Smooth muscle cell of the brain vasculature (primary cell): ENCODE measurements around the gene FAM156A.
"Not testable (repeated sequence)": the region's sequence is repeated elsewhere in the genome, so short reads cannot be mapped to it uniquely, and the experiment has no call there.

Experiments
- DNase-seq: peaks from one replicate; pipeline ENCODE4 v3.0.0-alpha.2; 2012; ENCODE audit warnings: low read depth, low spot score

Gene FAM156A

GRCh38 chrX:52966993-52967738 is 8.8 kb upstream of the FAM156A start:
- not testable (repeated sequence) for DNase-seq

GRCh38 chrX:52958961-52959360 is 643 bp upstream of the FAM156A start:
- not testable (repeated sequence) for DNase-seq

- DNase-seq = not testable (repeated sequence)
Observed at GRCh38 chrX:52949884-52950283, 8.4 kb downstream of the FAM156A start.

- DNase-seq = not testable (repeated sequence)
Observed at GRCh38 chrX:52949325-52949724, 9.0 kb downstream of the FAM156A start.

- DNase-seq = not testable (repeated sequence)
Observed at GRCh38 chrX:52948265-52948664, 10.1 kb downstream of the FAM156A start.

- DNase-seq = not testable (repeated sequence)
Observed at GRCh38 chrX:52947501-52947900, 10.8 kb downstream of the FAM156A start.

- DNase-seq = not testable (repeated sequence)
Observed at GRCh38 chrX:52945838-52946494, 12.4 kb downstream of the FAM156A start.

GRCh38 chrX:52941728-52942127 is 16.6 kb downstream of the FAM156A start:
- not testable (repeated sequence) for DNase-seq

- DNase-seq = not testable (repeated sequence)
Observed at GRCh38 chrX:52940704-52941103, 17.6 kb downstream of the FAM156A start.

- DNase-seq = not testable (repeated sequence)
Observed at GRCh38 chrX:52935470-52935784, 22.9 kb downstream of the FAM156A start.

- DNase-seq = peak; percentile 82
Observed at GRCh38 chrX:52934704-52935469, 23.4 kb downstream of the FAM156A start.

GRCh38 chrX:52933976-52934703 is 24.2 kb downstream of the FAM156A start:
- DNase-seq = no peak

GRCh38 chrX:52933213-52933612 is 25.1 kb downstream of the FAM156A start:
- no peak for DNase-seq

- not testable (repeated sequence) for DNase-seq
Observed at GRCh38 chrX:52930214-52930613, 28.1 kb downstream of the FAM156A start.

GRCh38 chrX:52923781-52924241 is 34.5 kb downstream of the FAM156A start:
- DNase-seq = no peak

GRCh38 chrX:52914704-52915103 is 43.6 kb downstream of the FAM156A start:
- not testable (repeated sequence) for DNase-seq

- not testable (repeated sequence) for DNase-seq
Observed at GRCh38 chrX:52913681-52914080, 44.6 kb downstream of the FAM156A start.

- not testable (repeated sequence) for DNase-seq
Observed at GRCh38 chrX:52909313-52909969, 48.9 kb downstream of the FAM156A start.

- DNase-seq = not testable (repeated sequence)
Observed at GRCh38 chrX:52907900-52908299, 50.4 kb downstream of the FAM156A start.

GRCh38 chrX:52907137-52907536 is 51.2 kb downstream of the FAM156A start:
- DNase-seq = not testable (repeated sequence)

- not testable (repeated sequence) for DNase-seq
Observed at GRCh38 chrX:52906072-52906471, 52.2 kb downstream of the FAM156A start.
